ENCODE data around the gene SLC25A44. TPM values are rescaled to one million over a fixed set of nuclear protein-coding genes. Genes with fewer than 3 reads are reported as not detected.

The SLC25A44 gene
- total RNA-seq, 1 experiment from 2014 or later = 30.9 TPM

DNA sequence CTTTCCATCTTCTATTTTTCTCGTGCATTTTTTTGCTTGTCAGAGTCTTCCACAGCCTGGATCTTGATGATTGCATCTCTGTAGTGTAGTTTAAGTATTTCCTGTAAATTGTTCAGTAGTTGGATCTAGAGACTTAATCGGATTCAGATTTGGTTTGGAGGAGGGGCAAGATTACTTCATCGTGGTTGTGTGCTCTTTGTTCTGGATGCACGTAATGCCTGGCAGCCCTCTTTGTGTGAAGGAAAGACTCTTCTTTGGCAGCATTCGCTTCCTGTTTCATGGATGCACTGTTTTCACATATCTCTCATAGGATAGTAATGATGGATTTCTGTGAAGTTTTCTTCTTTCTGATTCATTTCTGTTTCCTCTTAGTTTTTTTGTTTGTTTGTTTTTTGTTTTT lies 26.4 kb upstream of the SLC25A44 start:
- H3K4me1 ChIP-seq (ENCODE audit: insufficient read depth, low read length, poor library complexity, severe bottlenecking) = no peaks in the 10 kb centered on the region
- ChIA-PET CTCF (interaction anchor here (0.6 kb wide), 1 partner anchor 57 kb away, joined by 4 read pairs; no protein-coding TSS in a partner anchor), POLR2A (ENCODE audit: low non-redundant PET) (no interaction called here)
- DNase-seq (ENCODE audit: low spot score) = peak; percentile 92
- peaks cover 4% of the 10 kb centered on the region for H3K9me3 ChIP-seq (ENCODE audit: low read depth, low read length, poor library complexity, severe bottlenecking)
- no peaks in the 10 kb centered on the region for H3K36me3 ChIP-seq (ENCODE audit: insufficient read depth, low read length, poor library complexity, severe bottlenecking)
- intact Hi-C loops (cut with micrococcal nuclease; ENCODE audit: unreplicated experiment) = no loop called here
- no peaks in the 10 kb centered on the region for H3K27me3 ChIP-seq (replicated peaks; ENCODE audit: insufficient read depth, low read depth, low read length, poor library complexity)
- no peak overlapping the region for H3K4me3 ChIP-seq (ENCODE audit: low read depth, low read length, poor library complexity, severe bottlenecking)
- peak overlapping the region; percentile 78 for H3K27ac ChIP-seq (ENCODE audit: low read depth, low read length, poor library complexity, severe bottlenecking)
- BruUV-seq (replicated peaks) = no TSS peak
- no peak for TF ChIP-seq EZH2 (IDR thresholded peaks at IDR 0.05; ENCODE audit: borderline replicate concordance, low read depth, low read length, poor library complexity, severe bottlenecking)
- TF ChIP-seq, protein P1, sequence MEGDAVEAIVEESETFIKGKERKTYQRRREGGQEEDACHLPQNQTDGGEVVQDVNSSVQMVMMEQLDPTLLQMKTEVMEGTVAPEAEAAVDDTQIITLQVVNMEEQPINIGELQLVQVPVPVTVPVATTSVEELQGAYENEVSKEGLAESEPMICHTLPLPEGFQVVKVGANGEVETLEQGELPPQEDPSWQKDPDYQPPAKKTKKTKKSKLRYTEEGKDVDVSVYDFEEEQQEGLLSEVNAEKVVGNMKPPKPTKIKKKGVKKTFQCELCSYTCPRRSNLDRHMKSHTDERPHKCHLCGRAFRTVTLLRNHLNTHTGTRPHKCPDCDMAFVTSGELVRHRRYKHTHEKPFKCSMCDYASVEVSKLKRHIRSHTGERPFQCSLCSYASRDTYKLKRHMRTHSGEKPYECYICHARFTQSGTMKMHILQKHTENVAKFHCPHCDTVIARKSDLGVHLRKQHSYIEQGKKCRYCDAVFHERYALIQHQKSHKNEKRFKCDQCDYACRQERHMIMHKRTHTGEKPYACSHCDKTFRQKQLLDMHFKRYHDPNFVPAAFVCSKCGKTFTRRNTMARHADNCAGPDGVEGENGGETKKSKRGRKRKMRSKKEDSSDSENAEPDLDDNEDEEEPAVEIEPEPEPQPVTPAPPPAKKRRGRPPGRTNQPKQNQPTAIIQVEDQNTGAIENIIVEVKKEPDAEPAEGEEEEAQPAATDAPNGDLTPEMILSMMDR (conservative IDR thresholded peaks at IDR 0.05; ENCODE audit: low read depth, low read length) = no peak

GRCh38 chr1:156172696-156173470 lies 21.0 kb upstream of the SLC25A44 start:
- intact Hi-C loops (cut with micrococcal nuclease; ENCODE audit: unreplicated experiment) = no loop called here
- H3K4me3 ChIP-seq (ENCODE audit: low read depth, low read length, poor library complexity, severe bottlenecking) = no peak overlapping the region
- no peaks in the 10 kb centered on the region for H3K27me3 ChIP-seq (replicated peaks; ENCODE audit: insufficient read depth, low read depth, low read length, poor library complexity)
- BruUV-seq (replicated peaks) = no TSS peak
- ChIA-PET CTCF (interaction anchor here (0.5 to 1.5 kb wide), 2 partner anchors 28 to 31 kb away, joined by 3 to 6 read pairs; no protein-coding TSS in a partner anchor), POLR2A (ENCODE audit: low non-redundant PET) (no interaction called here)
- H3K36me3 ChIP-seq (ENCODE audit: insufficient read depth, low read length, poor library complexity, severe bottlenecking) = no peaks in the 10 kb centered on the region
- no peaks in the 10 kb centered on the region for H3K4me1 ChIP-seq (ENCODE audit: insufficient read depth, low read length, poor library complexity, severe bottlenecking)
- H3K27ac ChIP-seq (ENCODE audit: low read depth, low read length, poor library complexity, severe bottlenecking) = no peak overlapping the region
- DNase-seq (ENCODE audit: low spot score) = no peak
- TF ChIP-seq EZH2 (IDR thresholded peaks at IDR 0.05; ENCODE audit: borderline replicate concordance, low read depth, low read length, poor library complexity, severe bottlenecking) = no peak
- TF ChIP-seq, protein P1 (conservative IDR thresholded peaks at IDR 0.05; ENCODE audit: low read depth, low read length) = peak; percentile 28; the same call in 1 of the 2 replicates
- H3K9me3 ChIP-seq (ENCODE audit: low read depth, low read length, poor library complexity, severe bottlenecking) = no peaks in the 10 kb centered on the region

- no peak for DNase-seq (ENCODE audit: low spot score)
- TF ChIP-seq, protein P1 (conservative IDR thresholded peaks at IDR 0.05; ENCODE audit: low read depth, low read length) = no peak
- no peak for TF ChIP-seq EZH2 (IDR thresholded peaks at IDR 0.05; ENCODE audit: borderline replicate concordance, low read depth, low read length, poor library complexity, severe bottlenecking)
- no TSS peak for BruUV-seq (replicated peaks)
- H3K27ac ChIP-seq (ENCODE audit: low read depth, low read length, poor library complexity, severe bottlenecking) = no peak overlapping the region
- no peaks in the 10 kb centered on the region for H3K4me1 ChIP-seq (ENCODE audit: insufficient read depth, low read length, poor library complexity, severe bottlenecking)
- ChIA-PET CTCF (no interaction called here), POLR2A (ENCODE audit: low non-redundant PET) (no interaction called here)
- no peaks in the 10 kb centered on the region for H3K27me3 ChIP-seq (replicated peaks; ENCODE audit: insufficient read depth, low read depth, low read length, poor library complexity)
- H3K9me3 ChIP-seq (ENCODE audit: low read depth, low read length, poor library complexity, severe bottlenecking) = no peaks in the 10 kb centered on the region
- no peak overlapping the region for H3K4me3 ChIP-seq (ENCODE audit: low read depth, low read length, poor library complexity, severe bottlenecking)
- intact Hi-C loops (cut with micrococcal nuclease; ENCODE audit: unreplicated experiment) = no loop called here
- H3K36me3 ChIP-seq (ENCODE audit: insufficient read depth, low read length, poor library complexity, severe bottlenecking) = no peaks in the 10 kb centered on the region
These were observed 17.2 kb upstream of the SLC25A44 start for GRCh38 chr1:156176610-156177210.
